GM23338 (cell line): ENCODE results near the gene SMYD5.

ENCODE experiments used
- POLR2AphosphoS5 ChIP-seq: IDR thresholded peaks from 2 replicates; pipeline ENCODE4 v1.6.1; 2016; ENCODE audit warnings: antibody characterized with exemption, low read depth
- TF ChIP-seq, protein P1 (sequence below): IDR thresholded peaks from one replicate; pipeline ENCODE4 v1.6.1; 2018; ENCODE audit warnings: antibody characterized with exemption; ENCODE audit not compliant: unreplicated experiment

DNA sequence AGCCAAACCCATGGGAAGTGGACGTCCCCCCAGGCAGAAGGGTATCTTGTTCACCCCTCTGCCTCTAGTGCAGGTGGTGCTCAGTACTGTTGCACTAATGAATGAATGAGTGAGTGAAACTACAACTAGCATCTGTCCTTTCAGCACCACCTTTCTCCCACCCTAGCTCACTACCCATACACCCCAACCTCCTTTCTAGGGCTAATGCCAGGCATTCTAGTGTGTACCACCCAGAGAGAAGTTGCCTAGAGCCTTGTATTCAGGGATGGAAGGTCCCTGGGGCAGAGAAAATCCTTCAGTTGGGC lies 42.5 kb downstream of the SMYD5 start:
- TF ChIP-seq, protein P1, sequence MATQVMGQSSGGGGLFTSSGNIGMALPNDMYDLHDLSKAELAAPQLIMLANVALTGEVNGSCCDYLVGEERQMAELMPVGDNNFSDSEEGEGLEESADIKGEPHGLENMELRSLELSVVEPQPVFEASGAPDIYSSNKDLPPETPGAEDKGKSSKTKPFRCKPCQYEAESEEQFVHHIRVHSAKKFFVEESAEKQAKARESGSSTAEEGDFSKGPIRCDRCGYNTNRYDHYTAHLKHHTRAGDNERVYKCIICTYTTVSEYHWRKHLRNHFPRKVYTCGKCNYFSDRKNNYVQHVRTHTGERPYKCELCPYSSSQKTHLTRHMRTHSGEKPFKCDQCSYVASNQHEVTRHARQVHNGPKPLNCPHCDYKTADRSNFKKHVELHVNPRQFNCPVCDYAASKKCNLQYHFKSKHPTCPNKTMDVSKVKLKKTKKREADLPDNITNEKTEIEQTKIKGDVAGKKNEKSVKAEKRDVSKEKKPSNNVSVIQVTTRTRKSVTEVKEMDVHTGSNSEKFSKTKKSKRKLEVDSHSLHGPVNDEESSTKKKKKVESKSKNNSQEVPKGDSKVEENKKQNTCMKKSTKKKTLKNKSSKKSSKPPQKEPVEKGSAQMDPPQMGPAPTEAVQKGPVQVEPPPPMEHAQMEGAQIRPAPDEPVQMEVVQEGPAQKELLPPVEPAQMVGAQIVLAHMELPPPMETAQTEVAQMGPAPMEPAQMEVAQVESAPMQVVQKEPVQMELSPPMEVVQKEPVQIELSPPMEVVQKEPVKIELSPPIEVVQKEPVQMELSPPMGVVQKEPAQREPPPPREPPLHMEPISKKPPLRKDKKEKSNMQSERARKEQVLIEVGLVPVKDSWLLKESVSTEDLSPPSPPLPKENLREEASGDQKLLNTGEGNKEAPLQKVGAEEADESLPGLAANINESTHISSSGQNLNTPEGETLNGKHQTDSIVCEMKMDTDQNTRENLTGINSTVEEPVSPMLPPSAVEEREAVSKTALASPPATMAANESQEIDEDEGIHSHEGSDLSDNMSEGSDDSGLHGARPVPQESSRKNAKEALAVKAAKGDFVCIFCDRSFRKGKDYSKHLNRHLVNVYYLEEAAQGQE = no peak
- no peak for TF ChIP-seq POLR2AphosphoS5
